ENCODE measurements around the gene SCARF1. TPM values are rescaled to one million over a fixed set of nuclear protein-coding genes. Genes with fewer than 3 reads are reported as not detected.
"Not testable (repeated sequence)": the region's sequence is repeated elsewhere in the genome, so short reads cannot be mapped to it uniquely, and the experiment has no call there.

Gene SCARF1
- polyA plus RNA-seq, 1 donor (not counting 4 experiments of a cell fraction or from before 2014, with no cell fraction given) = 0.05 TPM

DNA sequence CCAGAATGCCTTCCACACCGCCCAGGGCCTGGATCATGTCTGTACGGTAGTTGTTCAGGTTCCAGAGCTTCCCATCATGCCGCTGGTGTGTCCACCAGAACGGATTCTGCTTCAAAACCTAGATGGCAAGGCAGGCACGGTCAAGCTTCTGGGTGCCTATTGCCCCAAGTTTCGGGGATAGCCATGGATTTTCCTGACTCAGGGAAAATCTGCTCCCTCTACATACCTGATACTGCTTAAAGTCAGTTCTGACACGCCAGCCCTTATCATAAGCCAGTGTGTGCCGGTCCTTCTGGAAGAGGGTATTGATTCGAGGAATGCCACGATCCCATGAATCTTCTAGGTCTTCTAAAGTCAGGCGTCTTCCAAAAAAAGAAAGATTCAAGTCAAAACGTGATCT is 15.5 kb upstream of the SCARF1 start:
- H3K9me3 ChIP-seq (ENCODE audit: control insufficient read depth, low read depth, low read length) = no peaks in the 10 kb centered on the region
- FAIRE-seq = no peak

DNA sequence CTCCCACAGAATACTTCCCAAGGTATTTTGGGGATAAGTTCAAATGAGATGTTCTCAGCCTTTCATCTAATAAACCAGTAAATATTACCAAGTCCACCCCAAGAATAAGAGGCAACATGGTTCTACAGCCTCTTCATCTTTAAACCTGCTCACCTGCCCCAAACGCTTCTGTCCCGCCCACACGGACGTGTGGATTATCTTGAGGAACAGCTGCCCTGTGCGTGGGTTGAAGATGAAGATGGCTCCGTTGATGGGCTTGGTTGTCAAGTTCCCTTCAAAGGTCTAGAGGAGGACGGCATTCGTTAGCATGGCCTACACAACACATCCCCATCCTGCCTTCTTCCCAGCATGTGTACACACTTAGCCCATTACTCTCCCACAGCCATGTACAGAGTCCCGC is 12.6 kb upstream of the SCARF1 start:
- Histone ChIP-seq H3K4me2 (ENCODE audit: control insufficient read depth, extremely low read depth, insufficient read depth, low read depth, low read length) (no peak overlapping the region), H3K27ac (ENCODE audit: control insufficient read depth, insufficient read depth, low read length) (no peak overlapping the region), H3K27me3 (ENCODE audit: control insufficient read depth, extremely low read depth, insufficient read depth, low read length) (no peaks in the 10 kb centered on the region), H3K79me2 (ENCODE audit: control insufficient read depth, insufficient read depth, low read length) (peaks cover 2% of the 10 kb centered on the region), H3K9me3 (ENCODE audit: control insufficient read depth, low read depth, low read length) (no peaks in the 10 kb centered on the region), H3K9me1 (ENCODE audit: control insufficient read depth, extremely low read depth, insufficient read depth, low read length) (no peaks in the 10 kb centered on the region), H3K36me3 (ENCODE audit: control insufficient read depth in 2 of 2, extremely low read depth in 1 of 2, insufficient read depth in 2 of 2, low read length in 2 of 2) (peaks cover 56 to 64% of the 10 kb centered on the region in 2 experiments), H3K4me1 (ENCODE audit: control insufficient read depth, extremely low read depth, insufficient read depth, low read length) (no peaks in the 10 kb centered on the region), H2AFZ (ENCODE audit: control insufficient read depth, low read length) (no peak overlapping the region), H4K20me1 (ENCODE audit: control insufficient read depth, extremely low read depth, insufficient read depth, low read length) (peaks cover 3% of the 10 kb centered on the region), H3K9ac (ENCODE audit: control insufficient read depth, extremely low read depth, insufficient read depth, low read length) (no peak overlapping the region), H3K4me3 (ENCODE audit: control insufficient read depth in 2 of 3, extremely low read depth in 1 of 3, insufficient read depth in 2 of 3, low read depth in 1 of 3, low read length in 3 of 3) (no peak overlapping the region)
- dilution Hi-C loops (cut with MboI; ENCODE audit: extremely low pct_ligation_motif_present, low sequenced_read_pairs) = no loop called here
- FAIRE-seq = no peak
- TF ChIP-seq EZH2 (IDR thresholded peaks at IDR 0.05; ENCODE audit: low read length) = no peak
- TF ChIP-seq, protein P1, sequence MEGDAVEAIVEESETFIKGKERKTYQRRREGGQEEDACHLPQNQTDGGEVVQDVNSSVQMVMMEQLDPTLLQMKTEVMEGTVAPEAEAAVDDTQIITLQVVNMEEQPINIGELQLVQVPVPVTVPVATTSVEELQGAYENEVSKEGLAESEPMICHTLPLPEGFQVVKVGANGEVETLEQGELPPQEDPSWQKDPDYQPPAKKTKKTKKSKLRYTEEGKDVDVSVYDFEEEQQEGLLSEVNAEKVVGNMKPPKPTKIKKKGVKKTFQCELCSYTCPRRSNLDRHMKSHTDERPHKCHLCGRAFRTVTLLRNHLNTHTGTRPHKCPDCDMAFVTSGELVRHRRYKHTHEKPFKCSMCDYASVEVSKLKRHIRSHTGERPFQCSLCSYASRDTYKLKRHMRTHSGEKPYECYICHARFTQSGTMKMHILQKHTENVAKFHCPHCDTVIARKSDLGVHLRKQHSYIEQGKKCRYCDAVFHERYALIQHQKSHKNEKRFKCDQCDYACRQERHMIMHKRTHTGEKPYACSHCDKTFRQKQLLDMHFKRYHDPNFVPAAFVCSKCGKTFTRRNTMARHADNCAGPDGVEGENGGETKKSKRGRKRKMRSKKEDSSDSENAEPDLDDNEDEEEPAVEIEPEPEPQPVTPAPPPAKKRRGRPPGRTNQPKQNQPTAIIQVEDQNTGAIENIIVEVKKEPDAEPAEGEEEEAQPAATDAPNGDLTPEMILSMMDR (optimal IDR thresholded peaks at IDR 0.05 in 1 of 3, IDR thresholded peaks at IDR 0.05 in 1 of 3, conservative IDR thresholded peaks at IDR 0.05 in 1 of 3; ENCODE audit: extremely low read depth in 1 of 3, insufficient read depth in 2 of 3, low read length in 3 of 3) = no peak
- no peak for DNase-seq (ENCODE audit: low read depth, low spot score)

More for the DNA sequence above, 15.5 kb upstream of the SCARF1 start:
- Histone ChIP-seq H3K4me3 (ENCODE audit: control insufficient read depth in 2 of 3, extremely low read depth in 1 of 3, insufficient read depth in 2 of 3, low read depth in 1 of 3, low read length in 3 of 3) (no peak overlapping the region), H3K9ac (ENCODE audit: control insufficient read depth, extremely low read depth, insufficient read depth, low read length) (no peak overlapping the region), H4K20me1 (ENCODE audit: control insufficient read depth, extremely low read depth, insufficient read depth, low read length) (peaks cover 3% of the 10 kb centered on the region), H3K79me2 (ENCODE audit: control insufficient read depth, insufficient read depth, low read length) (peaks cover 5% of the 10 kb centered on the region), H3K4me1 (ENCODE audit: control insufficient read depth, extremely low read depth, insufficient read depth, low read length) (no peaks in the 10 kb centered on the region), H3K27ac (ENCODE audit: control insufficient read depth, insufficient read depth, low read length) (no peak overlapping the region), H3K4me2 (ENCODE audit: control insufficient read depth, extremely low read depth, insufficient read depth, low read depth, low read length) (no peak overlapping the region), H3K27me3 (ENCODE audit: control insufficient read depth, extremely low read depth, insufficient read depth, low read length) (no peaks in the 10 kb centered on the region), H3K36me3 (ENCODE audit: control insufficient read depth in 2 of 2, extremely low read depth in 1 of 2, insufficient read depth in 2 of 2, low read length in 2 of 2) (peaks cover 43 to 52% of the 10 kb centered on the region in 2 experiments), H2AFZ (ENCODE audit: control insufficient read depth, low read length) (no peak overlapping the region), H3K9me1 (ENCODE audit: control insufficient read depth, extremely low read depth, insufficient read depth, low read length) (no peaks in the 10 kb centered on the region)
- no peak for TF ChIP-seq EZH2 (IDR thresholded peaks at IDR 0.05; ENCODE audit: low read length)
- no peak for DNase-seq (ENCODE audit: low read depth, low spot score)
- dilution Hi-C loops (cut with MboI; ENCODE audit: extremely low pct_ligation_motif_present, low sequenced_read_pairs) = no loop called here

DNA sequence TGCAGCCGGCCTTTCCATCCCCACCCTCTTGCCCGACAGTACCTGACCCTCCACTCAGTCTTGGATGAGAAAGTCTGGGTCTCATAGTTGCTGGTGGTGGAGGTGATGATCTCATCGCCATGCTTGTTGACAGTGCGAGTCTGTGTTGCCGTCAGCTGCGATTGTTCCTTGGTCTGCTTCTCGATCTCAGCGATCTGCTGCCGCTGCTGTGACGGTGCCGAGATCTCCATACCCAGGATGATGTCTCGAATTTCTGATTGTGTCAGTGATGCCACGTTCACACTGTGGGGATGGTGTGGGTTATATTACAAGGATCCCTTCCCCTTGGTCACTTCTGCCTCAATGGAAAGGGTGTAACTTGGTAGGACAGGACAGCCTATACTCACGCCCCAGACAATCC is 8.2 kb upstream of the SCARF1 start:
- Histone ChIP-seq H3K4me1 (ENCODE audit: control insufficient read depth, extremely low read depth, insufficient read depth, low read length) (peaks cover 9% of the 10 kb centered on the region), H3K4me3 (ENCODE audit: control insufficient read depth in 2 of 3, extremely low read depth in 1 of 3, insufficient read depth in 2 of 3, low read depth in 1 of 3, low read length in 3 of 3) (no peak overlapping the region), H3K79me2 (ENCODE audit: control insufficient read depth, insufficient read depth, low read length) (peaks cover 2% of the 10 kb centered on the region), H3K27ac (ENCODE audit: control insufficient read depth, insufficient read depth, low read length) (no peak overlapping the region), H2AFZ (ENCODE audit: control insufficient read depth, low read length) (no peak overlapping the region), H3K27me3 (ENCODE audit: control insufficient read depth, extremely low read depth, insufficient read depth, low read length) (no peaks in the 10 kb centered on the region), H3K9ac (ENCODE audit: control insufficient read depth, extremely low read depth, insufficient read depth, low read length) (no peak overlapping the region), H3K36me3 (ENCODE audit: control insufficient read depth in 2 of 2, extremely low read depth in 1 of 2, insufficient read depth in 2 of 2, low read length in 2 of 2) (peaks cover 47 to 51% of the 10 kb centered on the region in 2 experiments), H3K9me3 (ENCODE audit: control insufficient read depth, low read depth, low read length) (no peaks in the 10 kb centered on the region), H3K9me1 (ENCODE audit: control insufficient read depth, extremely low read depth, insufficient read depth, low read length) (no peaks in the 10 kb centered on the region), H3K4me2 (ENCODE audit: control insufficient read depth, extremely low read depth, insufficient read depth, low read depth, low read length) (no peak overlapping the region), H4K20me1 (ENCODE audit: control insufficient read depth, extremely low read depth, insufficient read depth, low read length) (peaks cover 2% of the 10 kb centered on the region)
- TF ChIP-seq EZH2 (IDR thresholded peaks at IDR 0.05; ENCODE audit: low read length) = no peak
- TF ChIP-seq, protein P1 (optimal IDR thresholded peaks at IDR 0.05 in 1 of 3, IDR thresholded peaks at IDR 0.05 in 1 of 3, conservative IDR thresholded peaks at IDR 0.05 in 1 of 3; ENCODE audit: extremely low read depth in 1 of 3, insufficient read depth in 2 of 3, low read length in 3 of 3) = no peak
- dilution Hi-C loops (cut with MboI; ENCODE audit: extremely low pct_ligation_motif_present, low sequenced_read_pairs) = no loop called here
- no peak for FAIRE-seq
- no peak for DNase-seq (ENCODE audit: low read depth, low spot score)

DNA sequence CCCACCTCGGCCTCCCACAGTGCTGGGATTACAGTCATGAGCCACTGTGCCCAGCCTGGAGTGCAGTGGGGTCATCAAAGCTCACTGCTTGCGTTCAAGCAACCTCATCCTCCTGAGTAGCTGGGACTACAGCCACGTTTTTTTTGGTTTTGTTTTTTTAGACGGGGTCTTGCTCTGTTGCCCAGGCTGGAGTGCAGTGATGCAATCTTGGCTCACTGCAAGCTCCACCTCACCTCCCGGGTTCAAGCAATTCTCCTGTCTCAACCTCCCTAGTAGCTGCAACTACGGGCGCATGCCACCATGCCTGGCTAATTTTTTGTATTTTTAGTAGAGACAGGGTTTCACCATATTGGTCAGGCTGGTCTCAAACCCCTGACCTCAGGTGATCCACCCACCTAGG is 7.3 kb upstream of the SCARF1 start:
- H3K79me2 ChIP-seq (ENCODE audit: control insufficient read depth, insufficient read depth, low read length); DNase-seq (ENCODE audit: low read depth, low spot score); H4K20me1 ChIP-seq (ENCODE audit: control insufficient read depth, extremely low read depth, insufficient read depth, low read length); H3K27ac ChIP-seq (ENCODE audit: control insufficient read depth, insufficient read depth, low read length); H3K9me1 ChIP-seq (ENCODE audit: control insufficient read depth, extremely low read depth, insufficient read depth, low read length); H3K27me3 ChIP-seq (ENCODE audit: control insufficient read depth, extremely low read depth, insufficient read depth, low read length); dilution Hi-C loops (cut with MboI; ENCODE audit: extremely low pct_ligation_motif_present, low sequenced_read_pairs); H3K9me3 ChIP-seq (ENCODE audit: control insufficient read depth, low read depth, low read length); H2AFZ ChIP-seq (ENCODE audit: control insufficient read depth, low read length); H3K4me2 ChIP-seq (ENCODE audit: control insufficient read depth, extremely low read depth, insufficient read depth, low read depth, low read length); FAIRE-seq; H3K4me3 ChIP-seq (ENCODE audit: control insufficient read depth in 2 of 3, extremely low read depth in 1 of 3, insufficient read depth in 2 of 3, low read depth in 1 of 3, low read length in 3 of 3); H3K9ac ChIP-seq (ENCODE audit: control insufficient read depth, extremely low read depth, insufficient read depth, low read length): not testable (repeated sequence)
- Histone ChIP-seq H3K4me1 (ENCODE audit: control insufficient read depth, extremely low read depth, insufficient read depth, low read length) (peaks cover 16% of the 10 kb centered on the region), H3K36me3 (ENCODE audit: control insufficient read depth in 2 of 2, extremely low read depth in 1 of 2, insufficient read depth in 2 of 2, low read length in 2 of 2) (peaks cover 42% of the 10 kb centered on the region in 2 experiments)
